Esophagus muscularis mucosa (tissue), 4 donors: Measurements from ENCODE around the gene CBX4. TPM values are rescaled to one million over a fixed set of nuclear protein-coding genes. Genes with fewer than 3 reads are reported as not detected.

ENCODE experiments used
- DNase-seq: peaks from one replicate; pipeline ENCODE4 v3.0.0-alpha.2; 2017; ENCODE audit errors: extremely low spot score
- H3K27ac ChIP-seq, 4 donors: fragments of 200-600 bp; sonication (generic); replicated peaks in 1 of 4; 1 replicate in 3 of 4; 2 replicates in 1 of 4; pipeline ENCODE4 v1.5.1; 2016 to 2019; ENCODE audit warnings: mild to moderate bottlenecking in 1 of 4
- H3K27me3 ChIP-seq, 4 donors: fragments of 200-600 bp; sonication (generic); one replicate each; pipeline versions ENCODE4 v1.5.1 to v1.6.0; 2016 to 2019
- H3K36me3 ChIP-seq, 4 donors: fragments of 200-600 bp; sonication (generic); one replicate each; pipeline ENCODE4 v1.5.1; 2016 to 2019
- H3K4me1 ChIP-seq, 4 donors: fragments of 200-600 bp; sonication (generic); one replicate each; pipeline ENCODE4 v1.5.1; 2016 to 2019
- H3K4me3 ChIP-seq, 4 donors: fragments of 200-600 bp; sonication (generic); 1 replicate in 2 of 4; 2 replicates in 2 of 4; pipeline ENCODE4 v1.5.1; 2016 to 2019; ENCODE audit warnings: mild to moderate bottlenecking in 4 of 4, moderate library complexity in 1 of 4
- H3K9me3 ChIP-seq, 4 donors: fragments of 200-600 bp; sonication (generic); 1 replicate in 3 of 4; 2 replicates in 1 of 4; pipeline ENCODE4 v1.5.1; 2016 to 2019
- CTCF ChIP-seq, 3 experiments: fragments of 200-600 bp in 2 of 3; fragments of 450-650 bp in 1 of 3; sonication (generic) in 2 of 3; IDR thresholded peaks; one replicate each; pipeline ENCODE4 v1.5.1; 2017 to 2019; ENCODE audit warnings: antibody characterized with exemption in 3 of 3, mild to moderate bottlenecking in 2 of 3, moderate library complexity in 1 of 3
- EP300 ChIP-seq: sonication (generic); formaldehyde crosslinking; IDR thresholded peaks from one replicate; pipeline ENCODE4 v1.6.1; 2017; ENCODE audit warnings: antibody characterized with exemption
- POLR2A ChIP-seq: fragments of 450-650 bp; IDR thresholded peaks from one replicate; pipeline ENCODE4 v1.6.1; 2017; ENCODE audit warnings: antibody characterized with exemption, moderate library complexity, mild to moderate bottlenecking, low read depth
- POLR2AphosphoS5 ChIP-seq, 2 donors: sonication (generic); formaldehyde crosslinking; IDR thresholded peaks; one replicate each; pipeline ENCODE4 v1.6.1; 2017; ENCODE audit warnings: antibody characterized with exemption in 2 of 2
- WGBS: methylation state at CpG from one replicate; pipeline ENCODE4 v1.1.5; 2018; 5-methylcytosine and 5-hydroxymethylcytosine counted together
- intact Hi-C: fragments of 100-400 bp; cut with DNase I; formaldehyde crosslinking; loops from one replicate; pipeline ENCODE4 v1.15.1; 2023
- total RNA-seq, 4 donors: library from RNA; depleted of rRNA; stranded (reverse); fragments of >200 nt; gene quantifications; one replicate each; pipeline versions ENCODE4 v1.1.0 to v1.2.1, GENCODE V29; 2016

Gene CBX4
- total RNA-seq, 4 donors from 2014 or later, result 6.6 to 14.1 (median 12.3) TPM

- H3K4me3 ChIP-seq, result no peak overlapping the region
- WGBS, result 80% methylated on average over 5 of the region's 5 CpGs
- DNase-seq, result no peak
- H3K27me3 ChIP-seq, result peaks cover 0 to 43% (median 20%) of the 10 kb centered on the region in 4 donors
- H3K36me3 ChIP-seq, result no peaks in the 10 kb centered on the region
- intact Hi-C loops, result no loop called here
- H3K9me3 ChIP-seq, result no peaks in the 10 kb centered on the region
- peaks cover 15 to 24% (median 17%) of the 10 kb centered on the region in 4 donors for H3K4me1 ChIP-seq
- TF ChIP-seq CTCF (IDR thresholded peaks at IDR 0.05) (no peak), POLR2A (no peak), EP300 (no peak), POLR2AphosphoS5 (IDR thresholded peaks at IDR 0.05) (no peak)
- H3K27ac ChIP-seq, result no peak overlapping the region
These were observed 20.2 kb downstream of the CBX4 start for GRCh38 chr17:79819085-79819484.

- Histone ChIP-seq H3K4me1 (peaks cover 24 to 27% (median 24%) of the 10 kb centered on the region in 4 donors), H3K36me3 (no peaks in the 10 kb centered on the region), H3K4me3 (no peak overlapping the region), H3K9me3 (no peaks in the 10 kb centered on the region), H3K27me3 (peaks cover 0 to 52% (median 25%) of the 10 kb centered on the region in 4 donors), H3K27ac (no peak overlapping the region)
- no peak for DNase-seq
- WGBS, result 91% methylated on average over 9 of the region's 12 CpGs
- intact Hi-C loops, result no loop called here
- no peak for TF ChIP-seq POLR2AphosphoS5 (IDR thresholded peaks at IDR 0.05)
- no peak for TF ChIP-seq POLR2A
- TF ChIP-seq CTCF (IDR thresholded peaks at IDR 0.05), result no peak
- no peak for TF ChIP-seq EP300
These were observed 21.0 kb downstream of the CBX4 start for GRCh38 chr17:79818026-79818758.

DNA sequence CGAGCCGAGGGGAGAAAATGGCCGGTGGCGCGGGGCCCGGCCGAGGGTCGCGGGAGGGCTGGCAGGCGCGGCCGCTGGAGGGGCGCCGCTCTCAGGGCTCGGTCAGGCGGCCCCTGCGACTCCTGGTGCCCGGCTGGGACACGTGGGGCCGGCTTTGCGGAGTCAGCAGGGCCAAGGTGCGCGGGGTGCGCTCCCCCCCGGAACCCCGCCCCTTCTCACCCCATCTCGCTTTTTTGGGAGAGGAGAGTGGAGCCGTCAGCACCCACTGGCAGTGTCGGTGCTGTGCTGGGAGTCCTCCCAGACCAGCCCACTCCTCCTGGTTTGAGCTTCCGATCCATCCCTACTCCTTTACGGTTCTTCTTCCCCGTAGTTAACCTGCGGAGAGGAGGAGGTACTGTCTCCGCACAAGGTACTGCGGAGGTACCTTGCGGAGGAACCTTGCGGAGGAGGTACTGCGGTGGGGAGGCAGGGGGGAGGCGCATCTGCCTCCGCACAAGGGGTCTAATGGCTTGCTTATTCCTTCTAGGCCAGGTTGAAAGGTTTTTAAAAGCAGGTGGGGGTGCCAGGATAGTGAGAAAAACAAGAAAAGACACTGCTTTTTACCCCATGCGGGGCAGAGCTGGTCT is 23.3 kb downstream of the CBX4 start:
- no peaks in the 10 kb centered on the region for H3K36me3 ChIP-seq
- no peaks in the 10 kb centered on the region for H3K9me3 ChIP-seq
- peaks cover 43 to 49% (median 46%) of the 10 kb centered on the region in 4 donors for H3K4me1 ChIP-seq
- TF ChIP-seq EP300, result no peak
- no peak for TF ChIP-seq CTCF (IDR thresholded peaks at IDR 0.05)
- no peak for TF ChIP-seq POLR2A
- no peak for TF ChIP-seq POLR2AphosphoS5 (IDR thresholded peaks at IDR 0.05)
- no peak overlapping the region for H3K4me3 ChIP-seq
- WGBS, result 86% methylated on average over 38 of the region's 41 CpGs
- intact Hi-C loops, result no loop called here
- DNase-seq, result no peak
- no peak overlapping the region for H3K27ac ChIP-seq
- peaks cover 15 to 74% (median 47%) of the 10 kb centered on the region in 4 donors for H3K27me3 ChIP-seq

- no peak for DNase-seq
- H3K27ac ChIP-seq, result no peak overlapping the region
- no peaks in the 10 kb centered on the region for H3K36me3 ChIP-seq
- peak overlapping the region; percentile 12 to 40 (median 32) for H3K4me3 ChIP-seq
- H3K4me1 ChIP-seq, result peaks cover 45 to 57% (median 54%) of the 10 kb centered on the region in 4 donors
- intact Hi-C loops, result no loop called here
- peaks cover 19 to 82% (median 54%) of the 10 kb centered on the region in 4 donors for H3K27me3 ChIP-seq
- no peaks in the 10 kb centered on the region for H3K9me3 ChIP-seq
- TF ChIP-seq CTCF (IDR thresholded peaks at IDR 0.05) (no peak), EP300 (no peak), POLR2AphosphoS5 (IDR thresholded peaks at IDR 0.05) (no peak), POLR2A (no peak)
- WGBS, result 23% methylated on average over 25 of the region's 96 CpGs
These were observed 24.0 kb downstream of the CBX4 start for GRCh38 chr17:79814974-79815835.
